NCI-H2107 (cell line): Measurements from ENCODE around the gene TPGS1.

Source experiments
- DNase-seq: peaks from one replicate; lab custom pipeline; 2025; lab: John Stamatoyannopoulos, UW

Gene TPGS1

GRCh38 chr19:496112-496665, 11.1 kb upstream of the TPGS1 start, which contains the start of gene MADCAM1:
TSS of gene MADCAM1 (plus strand) at chr19:496486. CDS start at chr19:496500, 14 bp downstream.
- no peak for DNase-seq

- no peak for DNase-seq
Observed at GRCh38 chr19:496986-497385, 10.3 kb upstream of the TPGS1 start.

DNA sequence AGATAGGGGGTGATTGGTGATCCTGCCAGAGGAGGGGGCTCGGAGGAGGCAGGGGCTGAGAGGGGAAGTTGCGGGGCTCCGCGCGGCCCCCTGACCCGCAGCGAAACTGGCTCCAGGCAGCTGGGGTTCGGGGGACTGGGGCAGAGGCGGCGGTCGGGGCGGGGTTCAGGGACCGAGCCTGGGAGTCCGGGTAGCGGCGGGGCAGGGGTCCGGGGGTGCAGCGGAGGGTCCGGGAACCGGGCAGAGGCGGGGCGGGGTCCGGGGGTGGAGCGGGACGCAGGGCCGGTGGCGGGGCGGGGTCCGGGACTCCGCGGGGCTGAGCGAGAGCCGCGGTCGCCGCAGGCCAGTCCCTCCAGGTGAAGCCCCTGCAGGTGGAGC, 9.8 kb upstream of the TPGS1 start:
- DNase-seq = no peak

DNA sequence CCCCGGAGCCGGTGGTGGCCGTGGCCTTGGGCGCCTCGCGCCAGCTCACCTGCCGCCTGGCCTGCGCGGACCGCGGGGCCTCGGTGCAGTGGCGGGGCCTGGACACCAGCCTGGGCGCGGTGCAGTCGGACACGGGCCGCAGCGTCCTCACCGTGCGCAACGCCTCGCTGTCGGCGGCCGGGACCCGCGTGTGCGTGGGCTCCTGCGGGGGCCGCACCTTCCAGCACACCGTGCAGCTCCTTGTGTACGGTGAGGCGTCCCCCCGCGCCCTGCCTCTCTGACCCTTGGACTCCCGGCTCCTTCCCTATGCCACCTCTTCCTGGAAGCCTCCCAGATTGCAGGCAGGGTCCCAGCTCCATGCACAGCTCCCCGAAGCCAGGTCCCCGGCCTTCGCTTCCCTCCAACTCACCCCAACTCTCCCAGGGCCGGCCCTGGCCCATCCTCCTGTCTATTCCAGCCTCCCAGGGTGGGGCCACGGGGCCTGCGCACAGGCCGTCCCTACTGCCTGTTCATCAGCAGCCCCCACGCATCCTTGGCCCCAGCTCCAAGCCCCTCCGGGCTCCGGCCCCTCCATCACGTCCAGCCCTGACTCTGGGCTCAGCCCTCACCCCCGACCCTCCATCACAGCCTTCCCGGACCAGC, 9.3 kb upstream of the TPGS1 start:
- DNase-seq = no peak

DNA sequence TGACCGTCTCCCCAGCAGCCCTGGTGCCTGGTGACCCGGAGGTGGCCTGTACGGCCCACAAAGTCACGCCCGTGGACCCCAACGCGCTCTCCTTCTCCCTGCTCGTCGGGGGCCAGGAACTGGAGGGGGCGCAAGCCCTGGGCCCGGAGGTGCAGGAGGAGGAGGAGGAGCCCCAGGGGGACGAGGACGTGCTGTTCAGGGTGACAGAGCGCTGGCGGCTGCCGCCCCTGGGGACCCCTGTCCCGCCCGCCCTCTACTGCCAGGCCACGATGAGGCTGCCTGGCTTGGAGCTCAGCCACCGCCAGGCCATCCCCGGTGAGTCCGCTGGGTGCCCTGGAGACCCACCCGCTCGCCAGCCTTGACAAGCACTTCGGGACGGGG, 8.8 kb upstream of the TPGS1 start:
- no peak for DNase-seq

- no peak for DNase-seq
Observed at GRCh38 chr19:498977-499623, 8.2 kb upstream of the TPGS1 start.

- DNase-seq = no peak
Observed at GRCh38 chr19:501646-502045, 5.7 kb upstream of the TPGS1 start.

- no peak for DNase-seq
Observed at GRCh38 chr19:504616-505015, 2.7 kb upstream of the TPGS1 start.

DNA sequence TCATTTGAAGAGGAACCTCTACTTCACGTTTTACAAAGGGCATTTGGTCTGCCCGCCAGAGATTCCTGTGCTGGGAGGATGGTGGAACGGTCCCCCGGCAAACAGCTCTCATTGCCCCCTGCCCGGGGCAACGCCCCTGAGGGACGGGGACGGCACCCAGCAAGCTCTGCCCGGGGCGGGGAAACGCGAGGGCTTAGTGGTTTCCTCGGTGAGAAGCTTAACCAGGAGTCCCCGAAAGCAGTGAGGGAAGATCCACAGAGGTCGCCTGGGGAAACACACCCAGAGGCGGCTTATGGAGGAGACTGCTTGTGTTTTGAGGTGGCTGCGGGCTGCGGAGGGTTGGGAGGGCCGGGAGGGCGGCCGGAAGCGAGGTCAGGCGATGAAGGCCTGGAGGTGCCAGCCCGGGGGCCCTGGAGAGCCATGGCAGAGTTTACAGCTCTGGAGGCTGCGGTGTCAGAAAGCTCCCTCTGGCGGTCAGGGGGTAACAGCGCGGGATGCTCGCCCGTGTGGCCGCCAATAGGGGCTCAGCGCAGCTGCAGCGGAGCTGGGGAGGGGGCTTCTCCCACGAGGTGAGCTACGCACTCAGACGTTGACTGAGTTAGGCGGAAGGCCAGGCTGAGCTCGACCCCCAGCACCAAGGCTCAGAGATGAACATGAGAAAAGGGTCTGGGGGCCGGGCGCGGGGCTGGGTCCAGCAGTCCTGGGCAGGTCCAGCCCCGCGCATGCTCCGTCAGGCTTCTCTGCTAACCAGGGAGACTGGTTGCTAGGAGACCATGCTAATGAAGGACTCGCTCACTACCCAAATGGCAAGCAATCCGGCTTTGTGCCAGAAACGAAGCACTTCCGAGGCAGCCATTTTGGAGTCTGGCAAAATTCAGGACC, 652 bp upstream of the TPGS1 start:
- DNase-seq = peak; percentile 98

DNA sequence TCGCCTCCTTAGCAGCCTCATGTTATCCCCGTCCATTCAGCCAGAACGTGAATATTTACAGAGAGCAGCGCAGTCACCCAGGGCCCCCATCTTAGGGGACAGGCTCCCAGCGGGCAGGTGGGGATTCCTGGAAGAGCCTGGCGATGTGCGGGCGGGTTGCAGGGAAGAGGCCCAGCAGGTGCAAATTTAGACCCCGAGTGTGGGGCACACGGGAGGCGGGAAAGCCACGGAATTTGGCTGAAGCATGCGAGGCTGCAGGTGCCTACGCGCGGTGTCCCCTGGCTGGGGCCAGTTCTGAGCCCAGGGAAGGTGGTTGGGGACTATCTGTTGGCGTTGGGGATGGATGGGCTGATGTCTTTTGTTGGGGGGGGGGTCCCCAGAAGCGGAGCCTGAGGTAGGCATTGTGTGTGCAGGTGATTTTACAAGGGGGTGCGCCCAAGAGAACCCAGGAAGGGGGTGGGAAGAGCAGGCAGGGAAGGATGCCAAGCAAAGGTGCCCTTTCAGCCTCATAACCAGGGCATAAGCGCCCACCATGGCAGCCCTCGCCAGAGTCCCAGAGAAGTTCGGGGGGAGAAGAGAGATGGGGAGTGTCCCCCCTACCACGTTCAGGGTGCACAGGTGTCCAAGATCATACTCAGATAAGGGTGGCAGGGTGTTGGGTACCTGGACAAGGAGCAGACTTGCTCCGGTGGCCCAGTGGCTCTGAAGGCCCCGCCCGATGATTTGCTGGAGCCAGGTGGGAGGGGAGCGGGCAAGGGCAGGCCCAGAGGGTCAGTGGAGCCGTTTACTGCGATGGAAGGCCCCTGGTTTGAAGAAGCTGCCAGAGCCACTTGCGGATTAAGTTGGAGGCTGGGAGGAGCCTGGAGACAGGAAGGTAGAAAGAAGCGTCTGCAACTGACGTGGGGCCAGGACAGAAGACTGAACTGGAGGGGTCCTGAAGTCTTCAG, 1.2 kb downstream of the TPGS1 start:
- no peak for DNase-seq

GRCh38 chr19:510606-511100, 3.4 kb downstream of the TPGS1 start:
- peak; percentile 84 for DNase-seq

GRCh38 chr19:511101-511851, 4.0 kb downstream of the TPGS1 start:
- DNase-seq = peak; percentile 89

GRCh38 chr19:512547-513365, 5.5 kb downstream of the TPGS1 start:
- DNase-seq = no peak

GRCh38 chr19:513368-514165, 6.3 kb downstream of the TPGS1 start:
- no peak for DNase-seq

DNA sequence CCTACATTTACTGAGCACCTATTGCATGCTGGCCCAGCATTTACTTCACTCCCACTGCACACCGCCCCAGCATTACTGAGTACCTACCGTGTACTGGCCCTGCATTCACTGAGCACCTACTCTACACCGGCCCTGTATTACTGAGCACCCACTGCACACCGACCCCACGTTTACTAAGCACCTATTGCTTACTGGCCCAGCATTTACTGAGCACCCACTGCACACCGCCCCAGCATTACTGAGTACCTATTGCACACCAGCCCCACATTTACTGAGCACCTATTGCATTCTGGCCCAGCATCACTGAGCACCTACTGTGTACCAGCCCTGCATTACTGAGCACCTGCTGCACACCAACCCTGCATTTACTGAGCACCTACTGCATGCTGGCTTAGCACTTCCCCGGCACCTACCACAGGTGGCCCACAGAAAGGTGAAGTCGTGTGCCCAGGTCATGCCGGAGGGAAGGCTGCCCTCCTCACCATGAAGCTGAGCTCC, 6.9 kb downstream of the TPGS1 start:
- no peak for DNase-seq

DNA sequence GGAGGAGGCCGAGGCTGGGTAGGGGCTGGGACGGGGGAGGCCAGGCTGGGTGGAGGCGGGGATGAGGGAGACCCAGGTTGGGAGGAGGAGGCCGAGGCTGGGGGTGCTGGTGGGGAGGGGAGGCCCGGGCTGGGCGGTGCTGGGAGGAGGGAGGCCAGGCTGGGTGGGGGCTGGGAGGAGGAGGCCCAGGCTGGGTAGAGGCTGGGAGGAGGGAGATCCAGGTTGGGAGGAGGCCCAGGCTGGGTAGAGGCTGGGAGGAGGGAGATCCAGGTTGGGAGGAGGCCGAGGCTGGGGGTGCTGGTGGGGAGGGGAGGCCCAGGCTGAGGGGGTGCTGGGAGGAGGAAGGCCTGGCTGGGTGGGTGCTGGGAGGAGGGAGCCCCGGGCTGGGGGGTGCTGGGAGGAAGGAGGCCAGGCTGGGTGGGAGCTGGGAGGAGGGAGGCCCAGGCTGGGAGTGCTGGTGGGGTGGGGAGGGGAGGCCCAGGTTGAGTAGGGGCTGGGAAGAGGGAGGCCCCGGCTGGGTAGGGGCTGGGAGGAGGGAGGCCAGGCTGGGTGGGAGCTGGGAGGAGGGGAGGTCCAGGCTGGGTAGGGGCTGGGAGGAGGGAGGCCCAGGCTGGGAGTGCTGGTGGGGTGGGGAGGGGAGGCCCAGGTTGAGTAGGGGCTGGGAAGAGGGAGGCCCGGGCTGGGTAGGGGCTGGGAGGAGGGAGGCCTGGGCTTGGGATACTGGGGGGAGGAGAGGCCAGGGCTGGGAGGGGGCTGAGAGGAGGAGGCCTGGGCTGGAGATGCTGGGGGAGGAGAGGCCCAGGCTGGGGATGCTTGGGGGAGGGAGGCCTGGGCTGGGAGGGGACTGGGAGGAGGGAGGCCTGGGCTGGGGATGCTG, 10.7 kb downstream of the TPGS1 start:
- DNase-seq = no peak

DNA sequence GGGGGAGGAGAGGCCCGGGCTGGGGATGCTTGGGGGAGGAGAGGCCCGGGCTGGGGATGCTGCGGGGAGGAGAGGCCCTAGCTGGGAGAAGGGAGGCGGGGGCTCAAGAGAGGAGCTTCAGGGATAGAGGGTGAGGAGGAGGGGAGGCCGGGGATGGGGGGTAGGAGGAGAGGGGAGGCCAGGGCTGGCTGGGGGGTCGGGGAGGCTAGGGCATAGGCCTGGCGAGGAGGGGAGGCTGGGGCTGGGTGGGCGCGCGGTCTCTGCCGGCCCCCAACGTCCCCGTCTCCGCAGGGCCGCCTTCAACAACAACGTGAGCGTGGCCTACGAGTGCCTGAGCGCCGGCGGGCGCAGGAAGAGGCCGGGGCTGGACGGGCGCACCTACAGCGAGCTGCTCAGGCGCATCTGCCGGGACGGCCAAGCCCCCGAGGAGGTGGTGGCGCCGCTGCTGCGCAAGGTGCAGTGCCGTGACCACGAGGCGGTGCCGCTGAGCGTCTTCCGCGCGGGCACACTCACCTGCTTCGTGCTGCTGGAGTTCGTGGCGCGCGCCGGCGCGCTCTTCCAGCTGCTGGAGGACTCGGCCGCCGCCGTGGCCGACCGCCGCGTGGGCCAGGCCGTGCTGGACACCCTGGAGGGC, 11.4 kb downstream of the TPGS1 start:
- DNase-seq = no peak
